Tibial artery (tissue), 4 donors: ENCODE data around the gene ZEB2.

ENCODE experiments used
- DNase-seq, 2 donors: peaks; one replicate each; pipeline ENCODE4 v3.0.0-alpha.2; 2019
- H3K27ac ChIP-seq, 2 donors: fragments of 200-600 bp; sonication (generic) in 1 of 2; 1 replicate in 1 of 2; 2 replicates in 1 of 2; pipeline ENCODE4 v1.5.1; 2018 to 2019; ENCODE audit warnings: mild to moderate bottlenecking in 1 of 2
- H3K27me3 ChIP-seq, 2 donors: fragments of 200-600 bp; sonication (generic) in 1 of 2; one replicate each; pipeline versions ENCODE4 v1.5.1 to v1.6.0; 2016 to 2019
- H3K36me3 ChIP-seq, 3 donors: fragments of 200-600 bp; sonication (generic) in 2 of 3; one replicate each; pipeline ENCODE4 v1.5.1; 2016 to 2019; ENCODE audit warnings: mild to moderate bottlenecking in 2 of 3
- H3K4me1 ChIP-seq, 4 donors: fragments of 200-600 bp; sonication (generic) in 2 of 4; 1 replicate in 3 of 4; 2 replicates in 1 of 4; pipeline ENCODE4 v1.5.1; 2016 to 2019
- H3K4me3 ChIP-seq, 2 donors: fragments of 200-600 bp; sonication (generic) in 1 of 2; 1 replicate in 1 of 2; 2 replicates in 1 of 2; pipeline ENCODE4 v1.5.1; 2018 to 2019; ENCODE audit warnings: mild to moderate bottlenecking in 2 of 2
- H3K9me3 ChIP-seq, 3 donors: fragments of 200-600 bp; sonication (generic) in 1 of 3; one replicate each; pipeline ENCODE4 v1.5.1; 2016 to 2019
- intact Hi-C: fragments of 100-400 bp; cut with DNase I; formaldehyde crosslinking; loops from one replicate; pipeline ENCODE4 v1.15.0; 2023; ENCODE audit warnings: low total_unique reads
- TF ChIP-seq, protein P1 (sequence below), 2 experiments: fragments of 200-600 bp in 1 of 2; fragments of 450-650 bp in 1 of 2; IDR thresholded peaks; one replicate each; pipeline ENCODE4 v1.5.1; 2017 to 2019; ENCODE audit warnings: antibody characterized with exemption in 2 of 2, mild to moderate bottlenecking in 1 of 2, moderate library complexity in 1 of 2

The ZEB2 gene

GRCh38 chr2:144429396-144430112 lies 90.4 kb downstream of the ZEB2 start:
- TF ChIP-seq, protein P1, sequence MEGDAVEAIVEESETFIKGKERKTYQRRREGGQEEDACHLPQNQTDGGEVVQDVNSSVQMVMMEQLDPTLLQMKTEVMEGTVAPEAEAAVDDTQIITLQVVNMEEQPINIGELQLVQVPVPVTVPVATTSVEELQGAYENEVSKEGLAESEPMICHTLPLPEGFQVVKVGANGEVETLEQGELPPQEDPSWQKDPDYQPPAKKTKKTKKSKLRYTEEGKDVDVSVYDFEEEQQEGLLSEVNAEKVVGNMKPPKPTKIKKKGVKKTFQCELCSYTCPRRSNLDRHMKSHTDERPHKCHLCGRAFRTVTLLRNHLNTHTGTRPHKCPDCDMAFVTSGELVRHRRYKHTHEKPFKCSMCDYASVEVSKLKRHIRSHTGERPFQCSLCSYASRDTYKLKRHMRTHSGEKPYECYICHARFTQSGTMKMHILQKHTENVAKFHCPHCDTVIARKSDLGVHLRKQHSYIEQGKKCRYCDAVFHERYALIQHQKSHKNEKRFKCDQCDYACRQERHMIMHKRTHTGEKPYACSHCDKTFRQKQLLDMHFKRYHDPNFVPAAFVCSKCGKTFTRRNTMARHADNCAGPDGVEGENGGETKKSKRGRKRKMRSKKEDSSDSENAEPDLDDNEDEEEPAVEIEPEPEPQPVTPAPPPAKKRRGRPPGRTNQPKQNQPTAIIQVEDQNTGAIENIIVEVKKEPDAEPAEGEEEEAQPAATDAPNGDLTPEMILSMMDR (IDR thresholded peaks at IDR 0.05): no peak
- peak overlapping the region; percentile 75 to 84 for H3K27ac ChIP-seq

DNA sequence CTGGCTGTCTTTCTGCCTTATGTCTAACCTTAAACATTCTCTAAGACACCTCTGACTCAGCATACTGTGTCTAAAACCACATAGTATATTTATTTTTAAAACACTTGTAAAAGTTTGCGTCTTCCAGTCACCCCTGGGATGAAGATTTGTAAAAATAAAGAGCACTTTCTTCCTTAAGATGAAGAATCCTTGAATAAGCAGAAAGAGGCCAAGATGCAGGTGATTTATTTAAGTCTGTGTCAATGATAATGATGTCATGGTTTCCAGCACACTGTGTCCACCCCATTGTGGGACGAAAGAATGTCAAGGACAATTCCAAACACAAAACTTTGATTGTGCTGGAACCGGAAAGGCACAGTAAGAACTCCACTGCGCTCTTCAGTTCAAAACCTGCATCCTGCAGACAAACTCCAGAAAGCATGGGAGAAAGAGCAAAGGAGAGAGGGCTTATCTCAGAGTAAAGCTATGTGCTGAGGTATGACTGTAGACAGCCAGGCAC lies 92.9 kb downstream of the ZEB2 start:
- intact Hi-C loops: no loop called here
- H3K27me3 ChIP-seq: no peaks in the 10 kb centered on the region
- peak overlapping the region; percentile 18 to 75 for H3K27ac ChIP-seq
- TF ChIP-seq, protein P1 (IDR thresholded peaks at IDR 0.05): no peak
- H3K4me3 ChIP-seq: no peak overlapping the region
- DNase-seq: no peak
- H3K4me1 ChIP-seq: peaks cover 0 to 65% (median 15%) of the 10 kb centered on the region in 4 donors
- H3K9me3 ChIP-seq: no peaks in the 10 kb centered on the region
- peaks cover 0 to 5% (median 0%) of the 10 kb centered on the region in 3 donors for H3K36me3 ChIP-seq

More at GRCh38 chr2:144429396-144430112, 90.4 kb downstream of the ZEB2 start:
- intact Hi-C loops: no loop called here
- no peaks in the 10 kb centered on the region for H3K27me3 ChIP-seq
- no peaks in the 10 kb centered on the region for H3K36me3 ChIP-seq
- H3K4me1 ChIP-seq: peaks cover 0 to 90% (median 20%) of the 10 kb centered on the region in 4 donors
- no peaks in the 10 kb centered on the region for H3K9me3 ChIP-seq
- no peak for DNase-seq
- H3K4me3 ChIP-seq: no peak overlapping the region

DNA sequence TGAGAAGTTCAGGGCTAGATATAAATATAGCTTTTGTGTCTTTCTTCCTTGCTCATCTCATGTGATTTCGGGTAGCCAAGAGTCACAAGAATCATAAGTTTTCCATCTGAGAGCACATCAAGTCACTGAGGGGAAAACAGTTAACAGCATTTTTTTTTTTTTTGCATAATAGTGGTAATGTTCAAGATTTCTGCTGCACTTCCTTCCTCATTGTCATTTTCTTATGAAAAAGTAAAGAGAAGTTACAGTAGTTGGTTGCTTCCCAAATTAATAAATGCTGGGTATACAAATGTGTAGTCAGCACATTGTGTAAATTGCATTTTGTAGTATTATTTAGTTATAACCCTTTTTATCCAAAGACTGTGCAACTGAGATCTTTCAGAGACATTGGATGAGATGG lies 93.6 kb downstream of the ZEB2 start:
- intact Hi-C loops: no loop called here
- TF ChIP-seq, protein P1 (IDR thresholded peaks at IDR 0.05): no peak
- peak overlapping the region; percentile 18 to 75 for H3K27ac ChIP-seq
- no peak overlapping the region for H3K4me3 ChIP-seq
- peaks cover 0 to 7% (median 0%) of the 10 kb centered on the region in 3 donors for H3K36me3 ChIP-seq
- H3K27me3 ChIP-seq: no peaks in the 10 kb centered on the region
- H3K4me1 ChIP-seq: peaks cover 0 to 58% (median 12%) of the 10 kb centered on the region in 4 donors
- no peak for DNase-seq
- no peaks in the 10 kb centered on the region for H3K9me3 ChIP-seq

GRCh38 chr2:144424559-144425240 lies 95.2 kb downstream of the ZEB2 start:
- Histone ChIP-seq H3K4me3 (no peak overlapping the region), H3K36me3 (peaks cover 0 to 22% (median 0%) of the 10 kb centered on the region in 3 donors), H3K27me3 (no peaks in the 10 kb centered on the region), H3K9me3 (no peaks in the 10 kb centered on the region), H3K4me1 (peaks cover 0 to 44% (median 12%) of the 10 kb centered on the region in 4 donors), H3K27ac (no peak overlapping the region)
- intact Hi-C loops: no loop called here
- TF ChIP-seq, protein P1 (IDR thresholded peaks at IDR 0.05): no peak
- DNase-seq: no peak

DNA sequence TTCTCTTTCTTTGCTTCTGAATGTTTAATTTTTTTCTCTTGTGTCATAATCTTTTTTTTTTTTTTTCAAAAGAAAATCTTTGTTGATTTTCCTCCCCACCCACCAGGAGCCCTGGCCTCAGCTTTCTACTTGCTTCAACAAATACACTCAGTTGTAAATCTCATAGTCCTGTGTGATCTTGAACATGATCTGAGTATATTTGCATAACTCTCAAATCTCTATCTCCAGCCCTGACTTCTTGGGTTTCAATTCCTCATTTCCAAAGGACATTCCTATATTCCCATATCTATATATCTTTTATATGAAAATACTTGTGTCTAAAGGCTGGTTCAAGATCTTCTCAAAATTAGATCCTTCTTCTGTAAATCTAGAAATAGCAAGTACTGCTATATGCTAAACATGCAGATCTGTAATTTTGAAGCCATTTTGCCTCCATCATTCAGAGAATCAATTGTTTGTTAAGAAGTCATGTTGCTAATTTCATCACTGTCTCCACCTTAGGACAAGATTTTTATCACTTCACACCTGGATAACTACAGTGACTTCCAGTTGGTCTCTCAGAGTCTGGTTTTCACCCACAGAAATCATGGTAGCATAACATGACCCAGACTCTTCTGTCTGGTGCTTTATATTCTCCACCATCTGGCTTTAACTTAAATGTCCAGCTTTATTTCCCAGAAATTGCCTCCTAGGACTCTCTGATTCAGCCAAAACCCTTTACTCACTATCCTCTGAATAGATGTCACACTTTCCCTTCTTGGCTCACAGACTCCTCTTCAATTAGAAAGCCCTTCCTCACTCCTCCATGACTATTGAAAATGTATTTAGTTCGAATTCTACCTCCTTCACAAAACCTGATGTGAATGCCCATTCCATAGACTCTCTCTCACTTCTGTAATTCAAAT lies 98.1 kb downstream of the ZEB2 start:
- no peak overlapping the region for H3K27ac ChIP-seq
- no peaks in the 10 kb centered on the region for H3K9me3 ChIP-seq
- no peak overlapping the region for H3K4me3 ChIP-seq
- DNase-seq: no peak
- intact Hi-C loops: no loop called here
- TF ChIP-seq, protein P1 (IDR thresholded peaks at IDR 0.05): no peak
- no peaks in the 10 kb centered on the region for H3K27me3 ChIP-seq
- peaks cover 0 to 15% (median 4%) of the 10 kb centered on the region in 4 donors for H3K4me1 ChIP-seq
- H3K36me3 ChIP-seq: peaks cover 0 to 27% (median 0%) of the 10 kb centered on the region in 3 donors
